HG03159 (cell line): ENCODE results near the gene NRARP.
"Not testable (repeated sequence)": the region's sequence is repeated elsewhere in the genome, so short reads cannot be mapped to it uniquely, and the experiment has no call there.

Source experiments
- ATAC-seq: cut with Tn5 transposase; IDR thresholded peaks from one replicate; pipeline ENCODE4 v1.9.1; 2021; ENCODE audit warnings: mild to moderate bottlenecking, moderate library complexity; ENCODE audit not compliant: unreplicated experiment

Gene NRARP

GRCh38 chr9:137302118-137302448 lies at the start of gene NRARP:
Gene NRARP (minus strand): TSS chr9:137302271. CDS start chr9:137301928, 343 bp downstream.
- ATAC-seq, result peak; percentile 74

- no peak for ATAC-seq
Measured at GRCh38 chr9:137350696-137351584, 48.9 kb upstream of the NRARP start.

- ATAC-seq, result no peak
Measured at GRCh38 chr9:137349471-137350033, 47.5 kb upstream of the NRARP start.

GRCh38 chr9:137348769-137349470 lies 46.8 kb upstream of the NRARP start:
- ATAC-seq, result no peak

- no peak for ATAC-seq
Measured at GRCh38 chr9:137347928-137348327, 45.9 kb upstream of the NRARP start.

GRCh38 chr9:137342482-137342881 lies 40.4 kb upstream of the NRARP start:
- no peak for ATAC-seq

GRCh38 chr9:137341227-137341626 lies 39.2 kb upstream of the NRARP start:
- ATAC-seq, result no peak

GRCh38 chr9:137339908-137340462 lies 37.9 kb upstream of the NRARP start:
- ATAC-seq, result not testable (repeated sequence)

- ATAC-seq, result no peak
Measured at GRCh38 chr9:137339045-137339907, 37.2 kb upstream of the NRARP start.

GRCh38 chr9:137336735-137337134 lies 34.7 kb upstream of the NRARP start:
- ATAC-seq, result no peak

- no peak for ATAC-seq
Measured at GRCh38 chr9:137333016-137333671, 31.1 kb upstream of the NRARP start.

GRCh38 chr9:137331929-137332328 lies 29.9 kb upstream of the NRARP start:
- ATAC-seq, result no peak

GRCh38 chr9:137330689-137331088 lies 28.6 kb upstream of the NRARP start:
- no peak for ATAC-seq

- ATAC-seq, result not testable (repeated sequence)
Measured at GRCh38 chr9:137329590-137329989, 27.5 kb upstream of the NRARP start.

GRCh38 chr9:137327641-137328550 lies 25.8 kb upstream of the NRARP start:
- ATAC-seq, result not testable (repeated sequence)

GRCh38 chr9:137326445-137327065 lies 24.5 kb upstream of the NRARP start:
- no peak for ATAC-seq

- ATAC-seq, result no peak
Measured at GRCh38 chr9:137325799-137326198, 23.7 kb upstream of the NRARP start.

GRCh38 chr9:137325124-137325523 lies 23.1 kb upstream of the NRARP start:
- no peak for ATAC-seq
